Activated CD4-positive, alpha-beta T cell treated with anti-CD3 and anti-CD28 coated beads, Interleukin-2, Interleukin-4, amounts not matched to agents 100 ng/mL and 50 ng/mL, durations not matched to agents 16 hours and 8 hours (primary cell): ENCODE data around the gene CT83.

ENCODE experiments used
- DNase-seq: peaks from one replicate; pipeline ENCODE4 v3.0.0-alpha.2; 2020; ENCODE audit warnings: low spot score

Gene CT83

GRCh38 chrX:116462822-116463221, at the start of gene CT83:
Gene CT83 (minus strand): TSS chrX:116462976. CDS start chrX:116462856, 120 bp downstream.
- DNase-seq: no peak

- no peak for DNase-seq
These were observed 37.0 kb upstream of the CT83 start for GRCh38 chrX:116499780-116500179.

- DNase-seq: no peak
These were observed 30.5 kb upstream of the CT83 start for GRCh38 chrX:116493271-116493670.

- no peak for DNase-seq
These were observed 27.3 kb upstream of the CT83 start for GRCh38 chrX:116490104-116490503.

GRCh38 chrX:116480059-116480458, 17.3 kb upstream of the CT83 start:
- no peak for DNase-seq

- no peak for DNase-seq
These were observed 13.6 kb downstream of the CT83 start for GRCh38 chrX:116449156-116449555.

GRCh38 chrX:116436358-116436816, 26.4 kb downstream of the CT83 start, which contains the start of gene SLC6A14:
Gene SLC6A14 (plus strand): TSS chrX:116436606. CDS start chrX:116436710, 104 bp downstream.
- DNase-seq: no peak

- no peak for DNase-seq
These were observed 27.2 kb downstream of the CT83 start for GRCh38 chrX:116435597-116435996.

GRCh38 chrX:116427978-116428377, 34.8 kb downstream of the CT83 start:
- DNase-seq: no peak

GRCh38 chrX:116417968-116418367, 44.8 kb downstream of the CT83 start:
- no peak for DNase-seq

- no peak for DNase-seq
These were observed 45.6 kb downstream of the CT83 start for GRCh38 chrX:116417214-116417613.

GRCh38 chrX:116413273-116413672, 49.5 kb downstream of the CT83 start:
- no peak for DNase-seq
